Germinal center (tissue), 1 donor: ENCODE results near the gene MX2.
"Not testable (repeated sequence)": the region's sequence is repeated elsewhere in the genome, so short reads cannot be mapped to it uniquely, and the experiment has no call there.

ENCODE experiments used
- DNase-seq: peaks from one replicate; pipeline ENCODE4 v3.0.0; 2012; ENCODE audit warnings: mixed read lengths, low spot score

Gene MX2

GRCh38 chr21:41361786-41362604 lies at the start of gene MX2:
MX2 (plus strand) TSS chr21:41362027; CDS start chr21:41376907, 14,880 bp downstream.
- DNase-seq, result peak; percentile 68

GRCh38 chr21:41313285-41314164 lies 48.3 kb upstream of the MX2 start:
- not testable (repeated sequence) for DNase-seq

- DNase-seq, result no peak
Observed at GRCh38 chr21:41315726-41316125, 46.1 kb upstream of the MX2 start.

GRCh38 chr21:41316200-41317062 lies 45.4 kb upstream of the MX2 start, which contains the start of gene FAM3B:
FAM3B (plus strand) TSS chr21:41316801; CDS start chr21:41316880, 79 bp downstream.
- peak; percentile 21 for DNase-seq

GRCh38 chr21:41317063-41317392 lies 44.8 kb upstream of the MX2 start:
- no peak for DNase-seq

GRCh38 chr21:41317458-41317857 lies 44.4 kb upstream of the MX2 start:
- no peak for DNase-seq

- no peak for DNase-seq
Observed at GRCh38 chr21:41318218-41318617, 43.6 kb upstream of the MX2 start.

GRCh38 chr21:41319273-41319672 lies 42.6 kb upstream of the MX2 start:
- DNase-seq, result no peak

- DNase-seq, result peak; percentile 33
Observed at GRCh38 chr21:41321211-41321907, 40.5 kb upstream of the MX2 start.

GRCh38 chr21:41321908-41322495 lies 39.8 kb upstream of the MX2 start:
- no peak for DNase-seq

GRCh38 chr21:41322496-41323382 lies 39.1 kb upstream of the MX2 start:
- no peak for DNase-seq

GRCh38 chr21:41325138-41325912 lies 36.5 kb upstream of the MX2 start:
- no peak for DNase-seq

GRCh38 chr21:41326414-41327080 lies 35.3 kb upstream of the MX2 start:
- DNase-seq, result no peak

- DNase-seq, result no peak
Observed at GRCh38 chr21:41327753-41328152, 34.1 kb upstream of the MX2 start.

- DNase-seq, result no peak
Observed at GRCh38 chr21:41328660-41329607, 32.9 kb upstream of the MX2 start.

- no peak for DNase-seq
Observed at GRCh38 chr21:41333752-41334151, 28.1 kb upstream of the MX2 start.

GRCh38 chr21:41337515-41337914 lies 24.3 kb upstream of the MX2 start:
- DNase-seq, result no peak
